ENCODE data around the gene GCK. TPM values are rescaled to one million over a fixed set of nuclear protein-coding genes. Genes with fewer than 3 reads are reported as not detected.

The GCK gene
- total and polyA plus RNA-seq, 2 donors (not counting 1 experiment from before 2014, with no cell fraction given) = 0.22 to 0.24 TPM

GRCh38 chr7:44148961-44149536, 40.2 kb downstream of the GCK start:
- Histone ChIP-seq H3K4me1 (ENCODE audit: control insufficient read depth in 2 of 2, insufficient read depth in 2 of 2, low read length in 2 of 2) (peaks cover 13 to 28% of the 10 kb centered on the region in 2 donors), H3K27me3 (replicated peaks in 1 of 4; ENCODE audit: control extremely low read depth in 1 of 4, control insufficient read depth in 3 of 4, insufficient read depth in 4 of 4, low read length in 3 of 4) (peaks cover 0 to 21% (median 6%) of the 10 kb centered on the region in 4 experiments), H3K4me2 (replicated peaks; ENCODE audit: low read depth, low read length, poor library complexity, severe bottlenecking) (no peak overlapping the region), H4K20me1 (ENCODE audit: control insufficient read depth, insufficient read depth, low read length, poor library complexity, severe bottlenecking) (no peaks in the 10 kb centered on the region), H3K79me2 (ENCODE audit: control insufficient read depth, insufficient read depth, low read length) (no peaks in the 10 kb centered on the region), H3K36me3 (replicated peaks in 1 of 2; ENCODE audit: control extremely low read depth in 1 of 2, control insufficient read depth in 1 of 2, extremely low read depth in 1 of 2, insufficient read depth in 2 of 2, low read length in 1 of 2) (no peaks in the 10 kb centered on the region), H3K27ac (ENCODE audit: low read length in 2 of 2) (no peak overlapping the region), H2AFZ (ENCODE audit: insufficient read depth, low read depth, low read length, poor library complexity, severe bottlenecking) (no peak overlapping the region), H3K9me3 (ENCODE audit: control extremely low read depth in 1 of 3, control insufficient read depth in 2 of 3, insufficient read depth in 1 of 3, low read length in 2 of 3) (no peaks in the 10 kb centered on the region), H3K9ac (ENCODE audit: low read length) (no peak overlapping the region), H3K4me3 (ENCODE audit: control extremely low read depth in 1 of 5, extremely low read depth in 1 of 5, insufficient read depth in 1 of 5, low read depth in 2 of 5, low read length in 4 of 5) (no peak overlapping the region)
- intact Hi-C loops (cut with micrococcal nuclease) = no loop called here
- no peak for DNase-seq
- 88% methylated on average over 7 of the region's 9 CpGs for WGBS (ENCODE audit: insufficient coverage)
- ChIA-PET POLR2A (no interaction called here), CTCF (no interaction called here)
- no peak overlapping the region for H3K4me3 Mint-ChIP-seq
- ATAC-seq (ENCODE audit: low read depth) = no peak
- H3K27ac Mint-ChIP-seq = no peak overlapping the region
- peaks cover 17% of the 10 kb centered on the region for H3K4me1 Mint-ChIP-seq
- TF ChIP-seq EZH2 (IDR thresholded peaks at IDR 0.05; ENCODE audit: borderline replicate concordance, insufficient read depth, low read depth, low read length, poor library complexity, severe bottlenecking) = no peak
- TF ChIP-seq CTCF (IDR thresholded peaks at IDR 0.05) = no peak
- no peaks in the 10 kb centered on the region for H3K9me3 Mint-ChIP-seq (ENCODE audit: insufficient read depth)
- H3K27me3 Mint-ChIP-seq = no peaks in the 10 kb centered on the region

GRCh38 chr7:44148166-44148565, 41.1 kb downstream of the GCK start:
- TF ChIP-seq CTCF (IDR thresholded peaks at IDR 0.05) (no peak), EZH2 (IDR thresholded peaks at IDR 0.05; ENCODE audit: borderline replicate concordance, insufficient read depth, low read depth, low read length, poor library complexity, severe bottlenecking) (no peak)
- CTCF ChIA-PET = no interaction called here
- no peak for ATAC-seq (ENCODE audit: low read depth)

More at GRCh38 chr7:44148166-44148565, 41.1 kb downstream of the GCK start:
- no peaks in the 10 kb centered on the region for H3K79me2 ChIP-seq (ENCODE audit: control insufficient read depth, insufficient read depth, low read length)
- no peaks in the 10 kb centered on the region for H3K36me3 ChIP-seq (replicated peaks in 1 of 2; ENCODE audit: control extremely low read depth in 1 of 2, control insufficient read depth in 1 of 2, extremely low read depth in 1 of 2, insufficient read depth in 2 of 2, low read length in 1 of 2)
- H3K27me3 ChIP-seq (replicated peaks in 1 of 4; ENCODE audit: control extremely low read depth in 1 of 4, control insufficient read depth in 3 of 4, insufficient read depth in 4 of 4, low read length in 3 of 4) = peaks cover 0 to 24% (median 6%) of the 10 kb centered on the region in 4 experiments
- 100% methylated on average over 1 of the region's 2 CpGs for WGBS (ENCODE audit: insufficient coverage)
- H3K4me3 ChIP-seq (ENCODE audit: control extremely low read depth in 1 of 5, extremely low read depth in 1 of 5, insufficient read depth in 1 of 5, low read depth in 2 of 5, low read length in 4 of 5) = no peak overlapping the region
- intact Hi-C loops (cut with micrococcal nuclease) = no loop called here
- H3K4me2 ChIP-seq (replicated peaks; ENCODE audit: low read depth, low read length, poor library complexity, severe bottlenecking) = no peak overlapping the region
- H3K9me3 ChIP-seq (ENCODE audit: control extremely low read depth in 1 of 3, control insufficient read depth in 2 of 3, insufficient read depth in 1 of 3, low read length in 2 of 3) = no peaks in the 10 kb centered on the region
- Mint-ChIP-seq H3K4me1 (peaks cover 17% of the 10 kb centered on the region), H3K27ac (no peak overlapping the region), H3K9me3 (ENCODE audit: insufficient read depth) (no peaks in the 10 kb centered on the region), H3K4me3 (no peak overlapping the region), H3K27me3 (no peaks in the 10 kb centered on the region)
- no peak overlapping the region for H3K27ac ChIP-seq (ENCODE audit: low read length in 2 of 2)
- POLR2A ChIA-PET = no interaction called here
- no peak overlapping the region for H3K9ac ChIP-seq (ENCODE audit: low read length)
- H3K4me1 ChIP-seq (ENCODE audit: control insufficient read depth in 2 of 2, insufficient read depth in 2 of 2, low read length in 2 of 2) = peaks cover 13 to 28% of the 10 kb centered on the region in 2 donors
- H4K20me1 ChIP-seq (ENCODE audit: control insufficient read depth, insufficient read depth, low read length, poor library complexity, severe bottlenecking) = no peaks in the 10 kb centered on the region
- no peak for DNase-seq
- H2AFZ ChIP-seq (ENCODE audit: insufficient read depth, low read depth, low read length, poor library complexity, severe bottlenecking) = no peak overlapping the region
